Measurements from ENCODE around the gene BMPER.

The BMPER gene

GRCh38 chr7:33940503-33940902, 35.2 kb downstream of the BMPER start:
- no peak for TF ChIP-seq CTCF (IDR thresholded peaks at IDR 0.05; ENCODE audit: insufficient read depth, low read length, missing control alignments)
- DNase-seq (ENCODE audit: low read depth, low spot score), result no peak
- H3K4me3 ChIP-seq (ENCODE audit: low read depth, low read length), result no peak overlapping the region
- ChIA-PET POLR2A (no interaction called here), CTCF (no interaction called here)

DNA sequence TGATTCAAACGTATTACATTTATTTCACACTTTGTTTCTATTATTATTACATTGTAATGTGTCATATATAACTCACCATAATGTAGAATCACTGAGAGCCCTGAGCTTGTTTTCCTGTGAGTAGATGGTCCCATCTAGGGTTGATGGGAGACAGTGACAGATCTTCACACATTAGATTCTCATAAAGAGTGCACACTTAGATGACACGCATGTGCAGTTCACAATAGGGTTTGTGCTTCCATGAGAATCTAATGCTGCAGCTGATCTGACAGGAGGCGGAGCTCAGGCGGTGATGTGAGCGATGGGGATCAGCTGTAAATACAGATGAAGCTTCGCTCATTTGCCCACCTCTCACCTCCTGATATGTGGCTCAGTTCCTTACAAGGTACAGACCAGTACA, 36.1 kb downstream of the BMPER start:
- no peak for TF ChIP-seq CTCF (IDR thresholded peaks at IDR 0.05; ENCODE audit: insufficient read depth, low read length, missing control alignments)
- ChIA-PET CTCF (interaction anchor here (0.8 to 7.2 kb wide), 3 partner anchors 8 to 47 kb away, joined by 3 to 61 read pairs (median 3); no protein-coding TSS in a partner anchor), POLR2A (no interaction called here)
- DNase-seq (ENCODE audit: low read depth, low spot score), result no peak
- H3K4me3 ChIP-seq (ENCODE audit: low read depth, low read length), result no peak overlapping the region

GRCh38 chr7:33946094-33946699, 40.9 kb downstream of the BMPER start:
- ChIA-PET CTCF (interaction anchor here (7.2 kb wide), 1 partner anchor 12 kb away, joined by 61 read pairs; no protein-coding TSS in a partner anchor), POLR2A (no interaction called here)
- no peak for TF ChIP-seq CTCF (IDR thresholded peaks at IDR 0.05; ENCODE audit: insufficient read depth, low read length, missing control alignments)
- DNase-seq (ENCODE audit: low read depth, low spot score), result no peak
- H3K4me3 ChIP-seq (ENCODE audit: low read depth, low read length), result no peak overlapping the region

DNA sequence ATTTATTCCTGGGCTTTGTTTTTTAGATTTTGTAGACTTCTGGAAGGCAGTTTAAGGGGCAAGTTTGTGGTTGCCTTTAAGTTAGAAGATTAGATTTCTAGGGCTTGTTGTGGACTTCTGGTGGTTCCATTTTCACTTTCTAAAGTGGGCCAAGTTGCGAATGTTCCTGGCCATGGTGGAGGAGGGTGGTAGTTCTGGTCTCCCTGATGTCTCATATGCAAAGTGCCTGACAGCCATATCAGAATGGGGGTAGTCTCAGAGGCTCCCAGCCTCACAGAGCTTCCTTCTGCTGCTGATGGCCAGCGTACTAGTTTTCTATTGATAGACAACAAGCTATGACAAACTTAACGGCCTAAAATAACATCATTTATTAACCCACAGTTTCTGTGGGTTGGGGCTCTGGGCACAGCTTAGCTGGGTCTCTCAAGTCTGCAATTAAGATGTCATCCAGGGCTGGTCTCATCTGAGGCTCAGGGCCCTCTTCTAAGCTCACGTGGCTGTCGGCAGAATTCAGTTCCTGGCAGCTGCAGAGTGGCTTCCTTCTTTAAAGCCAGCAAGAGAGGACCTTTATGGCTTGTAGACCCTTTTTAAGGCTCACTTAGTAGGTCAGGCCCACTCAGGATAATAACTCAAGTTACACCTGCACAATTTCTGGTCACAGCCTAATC, 44.8 kb downstream of the BMPER start:
- no peak for DNase-seq (ENCODE audit: low read depth, low spot score)
- ChIA-PET POLR2A (interaction anchor here (0.5 kb wide), 1 partner anchor 16 kb away, joined by 5 read pairs; no protein-coding TSS in a partner anchor), CTCF (interaction anchor here (1.0 to 5.0 kb wide), 8 partner anchors 10 to 707 kb away, joined by 3 to 37 read pairs (median 4); no protein-coding TSS in a partner anchor)
- no peak for TF ChIP-seq CTCF (IDR thresholded peaks at IDR 0.05; ENCODE audit: insufficient read depth, low read length, missing control alignments)
- no peak overlapping the region for H3K4me3 ChIP-seq (ENCODE audit: low read depth, low read length)

- peak; percentile 63 for DNase-seq (ENCODE audit: low read depth, low spot score)
- POLR2A ChIA-PET, result interaction anchor here (0.9 to 1.1 kb wide), 3 partner anchors 27 to 49 kb away, joined by 3 to 9 read pairs (median 3); no protein-coding TSS in a partner anchor
- no peak for TF ChIP-seq CTCF (IDR thresholded peaks at IDR 0.05; ENCODE audit: insufficient read depth, low read length, missing control alignments)
- no peak overlapping the region for H3K4me3 ChIP-seq (ENCODE audit: low read depth, low read length)
- CTCF ChIA-PET, result interaction anchor here (0.9 to 5.0 kb wide), 5 partner anchors 19 to 710 kb away, joined by 3 to 37 read pairs (median 7); no protein-coding TSS in a partner anchor
Measured at GRCh38 chr7:33952824-33953223, 47.5 kb downstream of the BMPER start.

- no peak for DNase-seq (ENCODE audit: low read depth, low spot score)
- no peak for TF ChIP-seq CTCF (IDR thresholded peaks at IDR 0.05; ENCODE audit: insufficient read depth, low read length, missing control alignments)
- H3K4me3 ChIP-seq (ENCODE audit: low read depth, low read length), result no peak overlapping the region
- ChIA-PET POLR2A (no interaction called here), CTCF (interaction anchor here (1.1 kb wide), 1 partner anchor 25 kb away, joined by 4 read pairs; no protein-coding TSS in a partner anchor)
Measured at GRCh38 chr7:33958104-33958503, 52.8 kb downstream of the BMPER start.

Data from AG04449 (cell line).